GM19328 (cell line): ENCODE results near the gene RNF40.
"Not testable (repeated sequence)": the region's sequence is repeated elsewhere in the genome, so short reads cannot be mapped to it uniquely, and the experiment has no call there.

Experiments used
- ATAC-seq: cut with Tn5 transposase; IDR thresholded peaks from one replicate; pipeline ENCODE4 v1.9.1; 2021; ENCODE audit warnings: mild to moderate bottlenecking, moderate library complexity; ENCODE audit not compliant: unreplicated experiment

Gene RNF40

GRCh38 chr16:30813821-30814189 lies 51.7 kb downstream of the RNF40 start:
- ATAC-seq, result no peak

DNA sequence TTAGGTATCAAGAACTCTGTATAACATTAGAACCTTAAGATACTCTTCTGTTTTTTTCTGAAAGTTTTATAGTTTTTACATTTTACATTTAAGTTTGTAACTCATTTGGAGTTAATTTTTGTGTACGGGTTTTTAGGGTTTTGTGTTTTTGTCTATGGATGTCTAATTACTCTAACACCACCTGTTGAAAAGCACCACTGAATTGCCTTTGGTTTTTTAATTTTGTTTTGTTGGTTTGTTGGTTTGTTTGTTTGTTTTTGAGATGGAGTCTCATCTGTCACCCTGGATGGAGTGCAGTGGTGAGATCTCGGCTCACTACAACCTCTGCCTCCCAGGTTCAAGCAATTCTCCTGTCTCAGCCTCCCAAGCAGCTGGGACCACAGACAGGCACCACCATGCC lies 54.6 kb downstream of the RNF40 start:
- ATAC-seq, result no peak

- no peak for ATAC-seq
Observed at GRCh38 chr16:30820952-30821421, 58.9 kb downstream of the RNF40 start.

- ATAC-seq, result not testable (repeated sequence)
Observed at GRCh38 chr16:30821441-30821840, 59.3 kb downstream of the RNF40 start.

DNA sequence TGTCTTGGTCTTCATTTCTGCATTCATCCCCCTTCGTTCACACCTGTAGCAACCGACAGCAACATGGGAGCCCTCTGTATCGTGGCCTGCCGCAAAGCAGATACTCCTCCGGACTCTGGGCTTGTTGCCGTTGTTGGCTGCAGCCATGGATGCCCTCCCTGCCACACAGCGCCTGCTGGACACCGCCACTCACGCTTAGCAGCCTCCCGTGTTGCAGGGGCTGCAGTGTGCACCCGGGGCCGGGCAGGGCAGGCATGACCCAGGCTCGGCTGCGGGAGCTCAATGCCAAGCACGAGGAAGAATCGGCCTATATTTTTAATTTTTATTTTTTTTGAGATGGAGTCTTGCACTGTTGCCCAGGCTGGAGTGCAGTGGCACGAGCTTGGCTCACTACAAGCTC lies 59.8 kb downstream of the RNF40 start:
- ATAC-seq, result no peak
